AG04450 (cell line): ENCODE results near the gene SLC2A1. TPM values are rescaled to one million over a fixed set of nuclear protein-coding genes. Genes with fewer than 3 reads are reported as not detected.

ENCODE experiments used
- CTCF ChIA-PET: fragments of 300-600, 350-600 bp; formaldehyde crosslinking; extraction: SDS; loops from one replicate; lab custom pipeline; 2022; ENCODE audit warnings: antibody characterized with exemption, inconsistent platforms; lab: Charles Lee
- POLR2A ChIA-PET: fragments of 350-600 bp; formaldehyde crosslinking; extraction: SDS; loops from one replicate; lab custom pipeline; 2021; ENCODE audit warnings: antibody characterized with exemption, inconsistent platforms; lab: Yijun Ruan, JAX
- DNase-seq: peaks from one replicate; pipeline ENCODE4 v3.0.0-alpha.2; 2011; ENCODE audit warnings: low read depth, low spot score
- H3K27ac ChIP-seq: one replicate; pipeline ENCODE4 v1.5.1; 2012; ENCODE audit warnings: low read depth, low read length, control low read depth
- H3K27me3 ChIP-seq: one replicate; pipeline ENCODE4 v1.6.0; 2012; ENCODE audit warnings: low read length; ENCODE audit not compliant: control insufficient read depth, insufficient read depth
- H3K4me3 ChIP-seq: 2 replicates; pipeline ENCODE4 v1.5.1; 2011; ENCODE audit warnings: mild to moderate bottlenecking, low read depth, low read length, control low read depth
- H3K9me3 ChIP-seq: 2 replicates; pipeline ENCODE4 v1.5.1; 2012; ENCODE audit warnings: low read length; ENCODE audit not compliant: control insufficient read depth, insufficient read depth
- polyA plus RNA-seq: library from polyadenylated mRNA; depleted of rRNA; stranded (reverse); fragments of >200 nt; gene quantifications from 2 replicates; pipeline ENCODE4 v1.2.3, GENCODE V29; 2011
- TF ChIP-seq, protein P1 (sequence below): IDR thresholded peaks from 2 replicates; pipeline ENCODE4 v1.5.1; 2011; ENCODE audit warnings: low read depth, low read length, control low read depth, inconsistent platforms

The SLC2A1 gene
- polyA plus RNA-seq, 1 experiment = 114 TPM

GRCh38 chr1:42951588-42951987 lies 7.1 kb downstream of the SLC2A1 start:
- TF ChIP-seq, protein P1, sequence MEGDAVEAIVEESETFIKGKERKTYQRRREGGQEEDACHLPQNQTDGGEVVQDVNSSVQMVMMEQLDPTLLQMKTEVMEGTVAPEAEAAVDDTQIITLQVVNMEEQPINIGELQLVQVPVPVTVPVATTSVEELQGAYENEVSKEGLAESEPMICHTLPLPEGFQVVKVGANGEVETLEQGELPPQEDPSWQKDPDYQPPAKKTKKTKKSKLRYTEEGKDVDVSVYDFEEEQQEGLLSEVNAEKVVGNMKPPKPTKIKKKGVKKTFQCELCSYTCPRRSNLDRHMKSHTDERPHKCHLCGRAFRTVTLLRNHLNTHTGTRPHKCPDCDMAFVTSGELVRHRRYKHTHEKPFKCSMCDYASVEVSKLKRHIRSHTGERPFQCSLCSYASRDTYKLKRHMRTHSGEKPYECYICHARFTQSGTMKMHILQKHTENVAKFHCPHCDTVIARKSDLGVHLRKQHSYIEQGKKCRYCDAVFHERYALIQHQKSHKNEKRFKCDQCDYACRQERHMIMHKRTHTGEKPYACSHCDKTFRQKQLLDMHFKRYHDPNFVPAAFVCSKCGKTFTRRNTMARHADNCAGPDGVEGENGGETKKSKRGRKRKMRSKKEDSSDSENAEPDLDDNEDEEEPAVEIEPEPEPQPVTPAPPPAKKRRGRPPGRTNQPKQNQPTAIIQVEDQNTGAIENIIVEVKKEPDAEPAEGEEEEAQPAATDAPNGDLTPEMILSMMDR = no peak
- H3K9me3 ChIP-seq = no peaks in the 10 kb centered on the region
- CTCF ChIA-PET = interaction anchor here (1.1 kb wide), 1 partner anchor 173 kb away, joined by 4 read pairs; no protein-coding TSS in a partner anchor
- no peaks in the 10 kb centered on the region for H3K27me3 ChIP-seq
- POLR2A ChIA-PET = interaction anchor here (1.2 kb wide), 1 partner anchor 122 kb away, joined by 3 read pairs; no protein-coding TSS in a partner anchor
- H3K27ac ChIP-seq = peak overlapping the region; percentile 21
- no peak overlapping the region for H3K4me3 ChIP-seq
- no peak for DNase-seq

DNA sequence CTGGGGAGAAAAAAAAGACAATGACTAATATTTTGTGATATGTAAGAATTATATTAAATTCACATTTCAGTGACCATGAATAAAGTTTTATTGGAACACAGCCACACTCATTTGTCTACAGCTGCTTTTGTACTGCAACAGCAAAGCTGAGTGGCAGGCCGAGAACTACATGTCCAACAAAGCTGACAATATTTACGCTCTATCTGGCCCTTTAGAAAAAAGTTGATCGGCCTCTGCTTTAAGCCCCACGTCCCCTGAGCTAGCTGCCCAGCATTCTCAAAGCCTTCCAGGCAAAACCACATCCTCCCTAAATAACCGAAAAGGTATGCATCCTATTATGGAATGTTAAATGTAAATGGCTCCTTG lies 8.6 kb downstream of the SLC2A1 start:
- no peaks in the 10 kb centered on the region for H3K9me3 ChIP-seq
- CTCF ChIA-PET = interaction anchor here (1.5 to 2.8 kb wide), 3 partner anchors 9 to 123 kb away, joined by 3 to 9 read pairs (median 8); no protein-coding TSS in a partner anchor
- no peaks in the 10 kb centered on the region for H3K27me3 ChIP-seq
- no peak overlapping the region for H3K4me3 ChIP-seq
- POLR2A ChIA-PET = interaction anchor here (0.7 to 1.5 kb wide), 5 partner anchors 8 to 184 kb away, joined by 3 to 6 read pairs (median 3); no protein-coding TSS in a partner anchor
- peak overlapping the region; percentile 92 for H3K27ac ChIP-seq
- TF ChIP-seq, protein P1 = no peak
- no peak for DNase-seq

DNA sequence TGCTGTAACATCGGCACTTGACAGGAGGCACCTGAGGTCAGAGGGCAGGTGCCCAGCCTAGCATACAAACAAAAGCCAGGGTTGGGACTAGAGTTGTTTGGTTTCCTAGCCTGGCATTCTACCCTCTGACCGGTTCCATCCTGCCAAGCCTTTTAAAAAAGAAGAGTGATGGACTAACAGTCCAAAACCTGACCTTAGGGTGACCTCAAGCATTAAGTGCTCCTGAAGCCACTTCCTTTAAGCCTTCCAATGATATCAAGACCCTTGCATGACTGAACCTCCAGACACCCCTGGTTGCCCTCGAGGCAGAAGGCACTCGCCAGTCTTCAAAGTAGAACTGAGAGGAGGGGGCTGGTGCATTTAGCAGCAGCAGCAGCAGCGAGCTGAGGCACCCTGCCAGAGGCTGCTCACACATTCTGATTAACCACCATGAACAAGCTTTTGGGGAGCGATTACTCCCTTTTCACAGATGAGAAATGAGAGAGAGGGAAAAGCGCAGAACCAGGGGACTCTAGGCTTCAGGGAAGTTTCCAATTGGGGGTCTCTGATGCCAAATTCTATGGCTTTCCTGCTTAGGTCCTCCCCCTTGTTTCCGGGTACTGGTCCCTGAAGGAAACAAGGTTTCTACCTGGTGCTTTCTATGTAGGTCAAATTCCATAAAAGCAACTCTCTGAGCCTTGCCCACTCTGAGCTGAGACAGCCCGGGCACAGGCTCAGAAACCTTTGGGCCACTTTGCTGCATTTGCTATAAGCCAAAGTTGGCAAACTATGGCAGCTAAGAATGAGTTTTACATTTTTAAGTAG lies 9.2 kb downstream of the SLC2A1 start:
- DNase-seq = no peak
- POLR2A ChIA-PET = interaction anchor here (0.7 to 1.5 kb wide), 7 partner anchors 7 to 183 kb away, joined by 3 to 6 read pairs (median 4); no protein-coding TSS in a partner anchor
- TF ChIP-seq, protein P1 = no peak
- Histone ChIP-seq H3K27me3 (no peaks in the 10 kb centered on the region), H3K27ac (peak overlapping the region; percentile 92), H3K4me3 (peak overlapping the region; percentile 1; the same call in 1 of the 2 replicates), H3K9me3 (no peaks in the 10 kb centered on the region)
- CTCF ChIA-PET = interaction anchor here (1.5 to 2.8 kb wide), 3 partner anchors 8 to 124 kb away, joined by 3 to 9 read pairs (median 8); no protein-coding TSS in a partner anchor

GRCh38 chr1:42947965-42948732 lies 10.5 kb downstream of the SLC2A1 start:
- H3K27me3 ChIP-seq = no peaks in the 10 kb centered on the region
- TF ChIP-seq, protein P1 = no peak
- no peaks in the 10 kb centered on the region for H3K9me3 ChIP-seq
- ChIA-PET CTCF (interaction anchor here (1.0 to 3.0 kb wide), 3 partner anchors 35 to 180 kb away, joined by 3 to 20 read pairs (median 8); no protein-coding TSS in a partner anchor), POLR2A (interaction anchor here (0.6 to 1.3 kb wide), 3 partner anchors 11 to 258 kb away, joined by 5 to 20 read pairs (median 5); no protein-coding TSS in a partner anchor)
- DNase-seq = no peak
- H3K27ac ChIP-seq = peak overlapping the region; percentile 31
- H3K4me3 ChIP-seq = no peak overlapping the region
